Fibroblast of skin of left biceps (primary cell): ENCODE measurements around the gene GIPC1.

Experiments
- DNase-seq, 2 experiments: peaks; one replicate each; pipeline ENCODE4 v3.0.0-alpha.2; 2013; ENCODE audit warnings: low read depth in 2 of 2

GIPC1 gene

GRCh38 chr19:14435320-14436050 is 60.4 kb downstream of the GIPC1 start:
- DNase-seq, result no peak

DNA sequence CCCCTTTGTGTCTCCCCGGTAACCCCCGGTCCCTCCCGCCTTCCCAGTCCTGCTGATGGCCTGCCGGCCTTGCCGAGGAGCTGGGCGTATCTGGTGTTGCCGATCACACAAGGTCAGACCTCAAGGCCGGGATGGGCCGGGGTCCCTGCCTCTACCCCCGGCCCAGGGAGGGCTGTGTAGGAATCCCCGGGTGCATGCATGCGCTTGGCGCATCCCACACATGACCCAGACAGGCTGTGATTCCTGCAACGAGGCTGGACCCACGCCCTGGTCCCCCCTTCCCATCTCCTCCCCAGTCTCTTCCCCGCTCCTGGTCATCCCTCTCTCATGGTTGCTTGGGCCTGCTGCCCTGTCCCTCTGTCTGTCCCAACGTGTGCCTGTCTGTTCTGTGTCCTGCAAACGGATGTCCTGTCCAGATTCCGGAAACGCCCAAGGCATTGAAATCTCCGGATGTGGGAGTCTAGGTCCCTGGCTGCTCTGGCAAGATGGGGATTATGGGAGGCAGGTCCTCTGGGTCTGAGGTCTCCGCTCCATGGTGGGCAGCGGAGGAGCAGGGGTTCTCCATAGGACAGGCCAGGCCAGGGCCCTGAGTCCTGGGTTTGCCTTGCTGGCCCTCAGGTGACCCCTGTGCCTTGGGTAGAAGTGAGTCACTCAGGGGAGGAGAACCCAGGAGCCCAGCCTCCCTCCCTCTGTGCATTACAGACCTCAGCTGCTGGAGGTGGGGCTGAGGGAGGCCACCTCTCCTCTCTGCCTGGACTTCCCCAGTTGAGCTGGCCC is 61.2 kb downstream of the GIPC1 start:
- DNase-seq, result no peak

DNA sequence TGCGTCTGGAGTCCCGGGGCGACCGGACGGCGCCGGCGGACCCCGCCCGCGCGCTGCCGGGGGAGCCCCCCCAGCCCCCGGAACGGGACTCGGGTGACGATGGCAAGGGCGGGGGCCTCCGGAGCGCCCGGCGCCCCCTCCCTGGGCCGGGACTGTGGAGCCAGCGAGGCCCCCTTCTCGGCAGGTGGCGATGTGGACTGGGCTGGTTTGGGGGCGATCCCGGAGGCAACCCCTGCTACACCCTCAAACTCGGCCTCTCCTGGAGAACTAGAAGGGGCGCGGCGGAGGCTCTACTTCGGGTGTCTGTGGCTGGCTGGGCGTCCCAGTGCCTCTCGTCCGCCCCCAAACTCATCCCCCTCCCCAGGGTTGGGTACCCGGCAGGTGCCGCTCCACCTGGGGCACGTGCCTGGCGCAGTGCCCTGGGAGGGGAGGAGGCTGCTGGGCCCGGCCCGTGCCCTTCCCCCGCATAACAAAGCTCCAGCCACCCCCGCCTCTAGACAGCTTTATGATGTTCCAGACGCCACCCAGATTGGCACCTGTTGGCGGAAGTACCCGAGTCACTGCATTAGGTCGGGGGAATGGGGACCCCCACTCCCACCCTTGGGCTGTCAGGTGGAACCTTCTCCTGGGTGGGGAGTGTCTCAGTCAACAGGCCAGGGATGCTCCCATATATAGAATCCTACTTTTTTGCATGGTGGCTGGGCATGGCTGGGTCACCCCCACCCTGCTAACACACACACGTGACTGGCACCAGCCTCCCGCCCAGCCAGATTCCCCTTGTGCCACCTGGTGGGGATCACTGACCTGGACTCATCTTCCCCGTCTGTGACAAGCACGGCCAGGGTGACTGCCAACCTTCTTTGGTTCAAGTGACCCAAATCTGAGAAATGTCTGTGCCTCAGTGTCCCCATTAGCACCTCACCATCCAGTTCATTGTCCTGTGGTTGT is 62.1 kb downstream of the GIPC1 start:
- DNase-seq, result no peak

GRCh38 chr19:14432791-14433553 is 63.0 kb downstream of the GIPC1 start, which contains the start of gene PKN1:
PKN1 (plus strand) TSS chr19:14433306; CDS start chr19:14433522, 216 bp downstream.
- DNase-seq, result no peak

- no peak for DNase-seq
These were observed 65.2 kb downstream of the GIPC1 start for GRCh38 chr19:14430712-14431111.

- DNase-seq, result no peak
These were observed 67.0 kb downstream of the GIPC1 start for GRCh38 chr19:14428882-14429416.
